ENCODE results near the gene MED12.

- no peak for TF ChIP-seq GATA2 (IDR thresholded peaks at IDR 0.05; ENCODE audit: low read depth, low read length)
- TF ChIP-seq GATA3 (IDR thresholded peaks at IDR 0.05; ENCODE audit: low read depth, low read length): no peak
Measured at GRCh38 chrX:71174795-71175194, 56.4 kb downstream of the MED12 start.
